ENCODE results near the gene CCDC78.

Gene CCDC78

DNA sequence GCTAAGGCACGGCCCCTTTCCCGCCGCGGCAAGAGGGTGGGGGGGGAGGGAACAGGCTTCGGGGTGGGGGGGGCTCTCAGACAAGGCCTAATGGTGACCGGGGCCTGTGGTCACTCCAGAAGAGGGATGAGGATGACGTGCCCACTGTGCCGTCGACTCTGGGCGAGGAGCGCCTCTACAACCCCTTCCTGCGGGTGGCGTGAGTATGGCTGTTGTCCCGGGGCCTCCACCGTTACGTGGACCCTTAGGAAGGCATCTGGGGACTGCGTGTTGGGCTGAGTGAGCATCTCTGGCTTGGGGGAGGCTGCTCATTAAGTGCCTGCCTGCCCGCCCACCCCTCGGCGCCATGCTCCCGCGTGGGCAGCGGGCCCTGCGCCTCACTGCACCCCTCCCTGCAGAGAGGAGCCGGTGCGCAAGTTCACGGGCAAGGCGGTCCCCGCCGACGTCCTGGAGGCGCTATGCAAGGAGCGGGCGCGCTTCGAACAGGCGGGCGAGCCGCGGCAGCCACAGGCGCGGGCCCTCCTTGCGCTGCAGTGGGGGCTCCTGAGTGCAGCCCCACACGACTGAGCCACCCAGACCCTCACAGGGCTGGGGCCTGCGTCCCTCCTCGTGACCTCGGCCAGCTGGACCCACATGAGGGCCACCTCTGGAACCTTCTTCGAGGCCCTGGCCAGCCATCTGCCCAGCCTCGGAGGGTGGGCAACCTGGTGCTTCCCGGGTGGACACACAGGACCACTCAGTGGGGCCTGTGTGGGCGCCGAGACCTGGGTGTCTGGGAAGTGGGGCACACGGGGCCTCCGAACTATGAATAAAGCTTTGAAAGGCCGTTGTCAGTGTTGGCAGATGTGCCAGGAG is 2.9 kb upstream of the CCDC78 start:
- H3K27ac ChIP-seq, result no peak overlapping the region
- no peak overlapping the region for H3K4me3 ChIP-seq (IDR thresholded peaks at IDR 0.05; ENCODE audit: insufficient read depth, low read depth, low read length)
- no peak overlapping the region for H2AFZ ChIP-seq (ENCODE audit: low read depth)
- H3K79me2 ChIP-seq (ENCODE audit: insufficient read depth, low read depth), result no peaks in the 10 kb centered on the region
- H3K27me3 ChIP-seq (ENCODE audit: insufficient read depth, low read depth), result no peaks in the 10 kb centered on the region
- no peaks in the 10 kb centered on the region for H3K36me3 ChIP-seq (ENCODE audit: insufficient read depth)
- no peak overlapping the region for H3K4me2 ChIP-seq
- H3K9ac ChIP-seq, result no peak overlapping the region
- H3K4me1 ChIP-seq (ENCODE audit: low read depth, poor library complexity, severe bottlenecking), result peaks cover 32% of the 10 kb centered on the region
- TF ChIP-seq, protein P1, sequence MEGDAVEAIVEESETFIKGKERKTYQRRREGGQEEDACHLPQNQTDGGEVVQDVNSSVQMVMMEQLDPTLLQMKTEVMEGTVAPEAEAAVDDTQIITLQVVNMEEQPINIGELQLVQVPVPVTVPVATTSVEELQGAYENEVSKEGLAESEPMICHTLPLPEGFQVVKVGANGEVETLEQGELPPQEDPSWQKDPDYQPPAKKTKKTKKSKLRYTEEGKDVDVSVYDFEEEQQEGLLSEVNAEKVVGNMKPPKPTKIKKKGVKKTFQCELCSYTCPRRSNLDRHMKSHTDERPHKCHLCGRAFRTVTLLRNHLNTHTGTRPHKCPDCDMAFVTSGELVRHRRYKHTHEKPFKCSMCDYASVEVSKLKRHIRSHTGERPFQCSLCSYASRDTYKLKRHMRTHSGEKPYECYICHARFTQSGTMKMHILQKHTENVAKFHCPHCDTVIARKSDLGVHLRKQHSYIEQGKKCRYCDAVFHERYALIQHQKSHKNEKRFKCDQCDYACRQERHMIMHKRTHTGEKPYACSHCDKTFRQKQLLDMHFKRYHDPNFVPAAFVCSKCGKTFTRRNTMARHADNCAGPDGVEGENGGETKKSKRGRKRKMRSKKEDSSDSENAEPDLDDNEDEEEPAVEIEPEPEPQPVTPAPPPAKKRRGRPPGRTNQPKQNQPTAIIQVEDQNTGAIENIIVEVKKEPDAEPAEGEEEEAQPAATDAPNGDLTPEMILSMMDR (conservative IDR thresholded peaks at IDR 0.05; ENCODE audit: low read depth, low read length), result no peak
- H4K20me1 ChIP-seq (ENCODE audit: insufficient read depth), result no peaks in the 10 kb centered on the region

DNA sequence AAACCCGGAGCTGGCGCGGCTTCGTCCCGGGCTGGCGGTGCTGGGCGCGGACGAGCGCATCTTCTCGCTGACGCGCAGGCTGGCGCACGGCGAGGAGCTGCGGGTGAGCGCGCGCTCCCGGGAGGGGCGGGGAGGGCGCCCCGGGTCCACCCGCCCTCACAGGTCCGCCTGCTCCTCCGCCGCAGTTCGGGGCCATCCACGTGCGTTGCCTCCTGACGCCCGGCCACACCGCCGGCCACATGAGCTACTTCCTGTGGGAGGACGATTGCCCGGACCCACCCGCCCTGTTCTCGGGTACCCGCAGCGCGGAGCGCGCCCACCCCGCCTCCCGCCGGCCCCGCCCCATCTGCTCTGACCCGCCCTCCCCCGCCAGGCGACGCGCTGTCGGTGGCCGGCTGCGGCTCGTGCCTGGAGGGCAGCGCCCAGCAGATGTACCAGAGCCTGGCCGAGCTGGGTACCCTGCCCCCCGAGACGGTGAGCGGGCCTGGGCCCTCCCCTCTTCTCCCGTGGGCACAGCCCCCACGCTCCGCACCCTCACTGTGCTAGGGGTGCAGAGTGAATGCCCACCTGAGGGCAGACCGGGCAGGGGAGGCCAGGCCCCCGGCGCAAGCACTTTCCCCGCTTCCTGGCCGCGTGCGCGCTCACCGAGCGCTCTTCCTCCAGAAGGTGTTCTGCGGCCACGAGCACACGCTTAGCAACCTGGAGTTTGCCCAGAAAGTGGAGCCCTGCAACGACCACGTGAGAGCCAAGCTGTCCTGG is 2.1 kb upstream of the CCDC78 start:
- Histone ChIP-seq H3K4me2 (no peak overlapping the region), H3K4me1 (ENCODE audit: low read depth, poor library complexity, severe bottlenecking) (peaks cover 32% of the 10 kb centered on the region), H3K4me3 (IDR thresholded peaks at IDR 0.05; ENCODE audit: insufficient read depth, low read depth, low read length) (no peak overlapping the region), H3K79me2 (ENCODE audit: insufficient read depth, low read depth) (no peaks in the 10 kb centered on the region), H3K9ac (peak overlapping the region; percentile 86; the same call in 1 of the 2 replicates), H3K27me3 (ENCODE audit: insufficient read depth, low read depth) (no peaks in the 10 kb centered on the region), H3K36me3 (ENCODE audit: insufficient read depth) (no peaks in the 10 kb centered on the region), H3K27ac (no peak overlapping the region), H2AFZ (ENCODE audit: low read depth) (no peak overlapping the region), H4K20me1 (ENCODE audit: insufficient read depth) (no peaks in the 10 kb centered on the region)
- TF ChIP-seq, protein P1 (conservative IDR thresholded peaks at IDR 0.05; ENCODE audit: low read depth, low read length), result no peak

DNA sequence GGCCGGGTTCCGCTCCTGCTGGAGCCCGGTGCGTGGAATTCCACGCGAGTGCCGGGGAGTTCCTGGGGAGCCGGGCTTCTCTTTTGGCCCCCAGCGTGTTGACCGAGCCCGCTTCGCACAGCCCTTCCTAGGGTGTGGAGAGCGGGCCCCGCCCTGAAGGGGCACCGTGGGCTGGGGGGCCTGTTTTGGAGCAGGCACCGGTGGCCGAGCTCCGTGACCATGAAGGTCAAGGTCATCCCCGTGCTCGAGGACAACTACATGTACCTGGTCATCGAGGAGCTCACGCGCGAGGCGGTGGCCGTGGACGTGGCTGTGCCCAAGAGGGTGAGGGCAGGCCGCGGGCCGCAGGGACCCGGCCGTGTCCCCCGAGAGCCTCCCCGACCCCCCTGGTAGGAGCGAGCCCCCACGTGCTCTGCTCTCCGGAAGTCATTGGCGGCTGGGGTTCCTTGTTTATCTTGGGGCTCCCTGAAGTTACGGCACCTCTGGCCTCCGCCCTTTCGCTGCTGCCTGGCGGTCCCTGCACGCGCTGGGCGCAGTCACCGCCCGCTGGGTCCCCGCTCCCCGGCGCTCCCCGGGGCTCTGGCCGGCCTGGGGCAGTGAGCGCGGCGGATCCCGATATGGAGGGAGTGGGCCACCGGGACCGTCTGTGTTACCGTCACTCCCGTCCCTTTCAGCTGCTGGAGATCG is 1.2 kb upstream of the CCDC78 start:
- no peaks in the 10 kb centered on the region for H3K27me3 ChIP-seq (ENCODE audit: insufficient read depth, low read depth)
- H3K4me3 ChIP-seq (IDR thresholded peaks at IDR 0.05; ENCODE audit: insufficient read depth, low read depth, low read length), result no peak overlapping the region
- H3K27ac ChIP-seq, result peak overlapping the region; percentile 55
- peak overlapping the region; percentile 54 for H2AFZ ChIP-seq (ENCODE audit: low read depth)
- peak overlapping the region; percentile 92 for H3K4me2 ChIP-seq
- peaks cover 34% of the 10 kb centered on the region for H3K4me1 ChIP-seq (ENCODE audit: low read depth, poor library complexity, severe bottlenecking)
- no peaks in the 10 kb centered on the region for H3K36me3 ChIP-seq (ENCODE audit: insufficient read depth)
- TF ChIP-seq, protein P1 (conservative IDR thresholded peaks at IDR 0.05; ENCODE audit: low read depth, low read length), result no peak
- no peaks in the 10 kb centered on the region for H4K20me1 ChIP-seq (ENCODE audit: insufficient read depth)
- no peaks in the 10 kb centered on the region for H3K79me2 ChIP-seq (ENCODE audit: insufficient read depth, low read depth)
- peak overlapping the region; percentile 86 for H3K9ac ChIP-seq

DNA sequence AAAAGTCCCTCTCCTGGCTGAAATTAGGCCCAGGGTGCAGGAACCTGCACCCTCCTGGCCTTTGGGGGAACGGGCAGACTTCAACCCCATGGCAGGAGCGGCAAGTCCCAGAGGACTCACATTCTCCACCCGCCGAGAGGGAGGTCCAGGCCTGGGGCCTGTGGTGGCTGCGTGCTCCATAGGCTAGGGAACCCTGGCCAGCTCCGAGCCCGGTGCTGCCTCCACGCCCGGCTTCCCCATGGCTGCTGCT is 130 bp downstream of the CCDC78 start:
- H3K36me3 ChIP-seq (ENCODE audit: insufficient read depth), result no peaks in the 10 kb centered on the region
- H3K4me2 ChIP-seq, result peak overlapping the region; percentile 98
- H2AFZ ChIP-seq (ENCODE audit: low read depth), result no peak overlapping the region
- no peaks in the 10 kb centered on the region for H4K20me1 ChIP-seq (ENCODE audit: insufficient read depth)
- H3K4me3 ChIP-seq (IDR thresholded peaks at IDR 0.05; ENCODE audit: insufficient read depth, low read depth, low read length), result no peak overlapping the region
- no peaks in the 10 kb centered on the region for H3K79me2 ChIP-seq (ENCODE audit: insufficient read depth, low read depth)
- H3K27me3 ChIP-seq (ENCODE audit: insufficient read depth, low read depth), result no peaks in the 10 kb centered on the region
- H3K9ac ChIP-seq, result 0 out of 2 replicates have a peak overlapping the region, but pooled peaks have one; percentile 9
- H3K4me1 ChIP-seq (ENCODE audit: low read depth, poor library complexity, severe bottlenecking), result peaks cover 44% of the 10 kb centered on the region
- H3K27ac ChIP-seq, result no peak overlapping the region
- TF ChIP-seq, protein P1 (conservative IDR thresholded peaks at IDR 0.05; ENCODE audit: low read depth, low read length), result no peak
